Chondrocyte (in vitro differentiated cells): Measurements from ENCODE around the gene SUN1. TPM values are rescaled to one million over a fixed set of nuclear protein-coding genes. Genes with fewer than 3 reads are reported as not detected.
A peak's percentile ranks its signal among the peaks of the same experiment; 100 is the strongest.
"Not testable (repeated sequence)": the region's sequence is repeated elsewhere in the genome, so short reads cannot be mapped to it uniquely, and the experiment has no call there.

Experiments used
- DNase-seq: peaks from one replicate; pipeline ENCODE4 v3.0.0; 2021; ENCODE audit warnings: mixed read lengths, low spot score
- H3K27ac Mint-ChIP-seq: one replicate; pipeline ENCODE4 v1.8.0; 2021; ENCODE audit warnings: mild to moderate bottlenecking, moderate library complexity, mixed read lengths; ENCODE audit not compliant: unreplicated experiment
- H3K27me3 Mint-ChIP-seq: 2 replicates; pipeline ENCODE4 v1.8.0; 2021; ENCODE audit warnings: low read depth, mixed read lengths
- H3K36me3 Mint-ChIP-seq: 2 replicates; pipeline ENCODE4 v1.8.0; 2021; ENCODE audit warnings: low read depth, mixed read lengths
- H3K4me1 Mint-ChIP-seq: 2 replicates; pipeline ENCODE4 v1.8.0; 2021; ENCODE audit warnings: low read depth, mild to moderate bottlenecking, mixed read lengths
- H3K4me3 Mint-ChIP-seq: one replicate; pipeline ENCODE4 v1.8.0; 2021; ENCODE audit warnings: mild to moderate bottlenecking, moderate library complexity, mixed read lengths; ENCODE audit not compliant: unreplicated experiment
- H3K9me3 Mint-ChIP-seq: 2 replicates; pipeline ENCODE4 v1.8.0; 2021; ENCODE audit warnings: low read depth, mixed read lengths
- CTCF ChIP-seq: fragments of 200-600 bp; sonication (generic); IDR thresholded peaks from 2 replicates; pipeline ENCODE4 v1.5.0; 2021; ENCODE audit warnings: antibody characterized with exemption, mild to moderate bottlenecking, moderate library complexity
- total RNA-seq: library from RNA; stranded (reverse); gene quantifications from 3 replicates; pipeline ENCODE4 v1.2.1, GENCODE V29; 2021

The SUN1 gene
- total RNA-seq, 1 donor from 2014 or later: 134 TPM

- H3K4me3 Mint-ChIP-seq: no peak overlapping the region
- DNase-seq: peak; percentile 87
Measured at GRCh38 chr7:923108-924041, 91.1 kb downstream of the SUN1 start.

GRCh38 chr7:924042-924441, 91.8 kb downstream of the SUN1 start:
- H3K9me3 Mint-ChIP-seq, H3K27me3 Mint-ChIP-seq, H3K27ac Mint-ChIP-seq, H3K36me3 Mint-ChIP-seq, H3K4me3 Mint-ChIP-seq: not testable (repeated sequence)
- H3K4me1 Mint-ChIP-seq: peaks cover 23% of the 10 kb centered on the region
- DNase-seq: peak; percentile 90

More at GRCh38 chr7:923108-924041, 91.1 kb downstream of the SUN1 start:
- TF ChIP-seq CTCF: no peak
- H3K9me3 Mint-ChIP-seq: no peaks in the 10 kb centered on the region
- H3K36me3 Mint-ChIP-seq: no peaks in the 10 kb centered on the region
- no peak overlapping the region for H3K27ac Mint-ChIP-seq
- peaks cover 17% of the 10 kb centered on the region for H3K4me1 Mint-ChIP-seq
- no peaks in the 10 kb centered on the region for H3K27me3 Mint-ChIP-seq

Other genes starting within 250 kb of the SUN1 start
- gene DNAAF5, start 105.8 kb upstream of the SUN1 start, total RNA-seq: 15.3 to 23.2 TPM (median 16.6 TPM) in 3 replicates
- 7.7 to 8.6 TPM (median 7.9 TPM) in 3 replicates for gene PRKAR1B, start 105.2 kb upstream of the SUN1 start, total RNA-seq
- gene GET4, start 44.1 kb downstream of the SUN1 start, total RNA-seq: 26.8 to 34.7 TPM (median 28.0 TPM) in 3 replicates
- 3.9 to 7.0 TPM (median 6.7 TPM) in 3 replicates for gene ADAP1, start 122.2 kb downstream of the SUN1 start, total RNA-seq
- gene COX19, start 143.1 kb downstream of the SUN1 start, total RNA-seq: 9.2 to 9.6 TPM (median 9.5 TPM) in 3 replicates
- gene CYP2W1, start 150.7 kb downstream of the SUN1 start, total RNA-seq: not detected in 3 replicates
- 1.4 to 4.4 TPM (median 3.8 TPM) in 3 replicates for gene GPR146, start 212.1 kb downstream of the SUN1 start, total RNA-seq